Spinal cord (tissue), 10 donors: Measurements from ENCODE around the gene CDKN2D. TPM values are rescaled to one million over a fixed set of nuclear protein-coding genes. Genes with fewer than 3 reads are reported as not detected.
A peak's percentile ranks its signal among the peaks of the same experiment; 100 is the strongest.

ENCODE experiments used
- DNase-seq, 6 donors: peaks; one replicate each; pipeline versions ENCODE4 v3.0.0 to v3.0.0-alpha.2; 2013 to 2015; ENCODE audit warnings: low spot score in 6 of 6, low read depth in 4 of 6
- H3K27ac ChIP-seq: one replicate; pipeline ENCODE4 v1.5.1; 2013; ENCODE audit warnings: low read depth, low read length, control low read depth
- H3K27me3 ChIP-seq: one replicate; pipeline ENCODE4 v1.6.1; 2013; ENCODE audit warnings: low read length; ENCODE audit not compliant: control insufficient read depth, insufficient read depth
- H3K36me3 ChIP-seq: one replicate; pipeline ENCODE4 v1.6.1; 2013; ENCODE audit warnings: low read length; ENCODE audit not compliant: control insufficient read depth, insufficient read depth
- H3K4me1 ChIP-seq: one replicate; pipeline ENCODE4 v1.6.1; 2013; ENCODE audit warnings: low read length; ENCODE audit not compliant: control insufficient read depth, insufficient read depth
- H3K4me3 ChIP-seq: one replicate; pipeline ENCODE4 v1.5.1; 2013; ENCODE audit warnings: low read depth, low read length, control low read depth
- H3K9me3 ChIP-seq: one replicate; pipeline ENCODE4 v1.6.1; 2013; ENCODE audit warnings: low read length; ENCODE audit not compliant: control insufficient read depth, insufficient read depth
- WGBS: methylation state at CpG from one replicate; pipeline ENCODE4 v1.1.5; 2013; ENCODE audit warnings: missing lambda C conversion rate; ENCODE audit not compliant: insufficient coverage; 5-methylcytosine and 5-hydroxymethylcytosine counted together
- polyA plus RNA-seq, 2 donors: library from polyadenylated mRNA; unstranded; fragments of 120-200 nt; gene quantifications; one replicate each; pipeline ENCODE4 v1.2.1, GENCODE V29; 2013; ENCODE audit not compliant: insufficient read length in 2 of 2
- total RNA-seq, 2 donors: library from RNA; depleted of rRNA in 1 of 2; stranded (reverse); fragments of 120-200 nt in 1 of 2; fragments of >200 nt in 1 of 2; gene quantifications; one replicate each; pipeline versions ENCODE4 v1.2.3 to v1.2.4, GENCODE V29; 2013 to 2014
- donor health status: healthy.

CDKN2D gene
- total and polyA plus RNA-seq, 4 donors, result 25.6 to 173 (median 109) TPM

- 73% methylated on average over 18 of the region's 19 CpGs for WGBS
These were observed 1.9 kb downstream of the CDKN2D start for GRCh38 chr19:10566658-10567410.

GRCh38 chr19:10566408-10566657, 2.4 kb downstream of the CDKN2D start:
- Histone ChIP-seq H3K4me1 (peaks cover 40% of the 10 kb centered on the region), H3K27me3 (no peaks in the 10 kb centered on the region), H3K36me3 (peaks cover 16% of the 10 kb centered on the region), H3K4me3 (peak overlapping the region; percentile 83), H3K9me3 (no peaks in the 10 kb centered on the region), H3K27ac (peak overlapping the region; percentile 86)
- DNase-seq, result no peak
- WGBS, result 29% methylated on average over 2 of the region's 4 CpGs

More at GRCh38 chr19:10566658-10567410, 1.9 kb downstream of the CDKN2D start:
- Histone ChIP-seq H3K4me1 (peaks cover 40% of the 10 kb centered on the region), H3K27ac (peak overlapping the region; percentile 86), H3K9me3 (no peaks in the 10 kb centered on the region), H3K36me3 (peaks cover 12% of the 10 kb centered on the region), H3K4me3 (peak overlapping the region; percentile 83), H3K27me3 (no peaks in the 10 kb centered on the region)
- no peak for DNase-seq

- DNase-seq, result peak in 5 of 6 donors; percentile 89 to 99 (median 93)
- peaks cover 22% of the 10 kb centered on the region for H3K36me3 ChIP-seq
- H3K4me1 ChIP-seq, result peaks cover 40% of the 10 kb centered on the region
- H3K27me3 ChIP-seq, result no peaks in the 10 kb centered on the region
- peak within 1 kb of the TSS; percentile 86 for H3K27ac ChIP-seq
- peak within 1 kb of the TSS; percentile 83 for H3K4me3 ChIP-seq
- WGBS, result under 1% methylated on average over 90 of the region's 94 CpGs
- no peaks in the 10 kb centered on the region for H3K9me3 ChIP-seq
These were observed 3.0 kb downstream of the CDKN2D start, which contains the start of gene KRI1 for GRCh38 chr19:10565567-10566407. Gene KRI1 (minus strand): TSS chr19:10566010. CDS start chr19:10565999, 11 bp downstream.

GRCh38 chr19:10565028-10565566, 3.7 kb downstream of the CDKN2D start:
- Histone ChIP-seq H3K36me3 (peaks cover 29% of the 10 kb centered on the region), H3K4me1 (peaks cover 40% of the 10 kb centered on the region), H3K4me3 (peak overlapping the region; percentile 83), H3K27ac (peak overlapping the region; percentile 86), H3K9me3 (no peaks in the 10 kb centered on the region), H3K27me3 (no peaks in the 10 kb centered on the region)
- 6% methylated on average over 10 of the region's 10 CpGs for WGBS
- peak in 2 of 6 donors; percentile 61 to 63 for DNase-seq

GRCh38 chr19:10562609-10563008, 6.2 kb downstream of the CDKN2D start:
- peaks cover 53% of the 10 kb centered on the region for H3K36me3 ChIP-seq
- H3K27ac ChIP-seq, result no peak overlapping the region
- H3K27me3 ChIP-seq, result no peaks in the 10 kb centered on the region
- H3K4me3 ChIP-seq, result no peak overlapping the region
- WGBS, result 97% methylated on average over 3 of the region's 5 CpGs
- H3K4me1 ChIP-seq, result peaks cover 24% of the 10 kb centered on the region
- H3K9me3 ChIP-seq, result no peaks in the 10 kb centered on the region
- no peak for DNase-seq

DNA sequence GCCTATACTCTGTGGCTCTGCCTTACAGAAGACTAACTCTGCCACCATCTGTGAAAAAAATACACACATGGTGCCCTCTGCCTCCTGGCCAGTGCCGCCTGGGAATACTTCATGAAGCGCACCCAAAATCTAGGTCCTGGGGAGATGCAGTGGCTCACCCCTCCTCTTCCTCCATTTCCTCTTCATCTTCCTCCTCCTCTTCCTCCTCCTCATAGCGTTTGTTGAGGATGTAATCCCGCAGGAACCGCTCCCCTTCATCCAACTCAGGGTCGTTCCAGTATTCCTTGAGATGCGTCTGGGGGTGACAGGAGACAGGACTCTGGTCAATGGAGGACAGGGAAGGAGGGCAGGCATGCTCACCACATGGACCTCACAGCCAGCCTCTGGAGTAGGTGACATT, 8.6 kb downstream of the CDKN2D start:
- no peaks in the 10 kb centered on the region for H3K27me3 ChIP-seq
- peaks cover 65% of the 10 kb centered on the region for H3K36me3 ChIP-seq
- H3K9me3 ChIP-seq, result no peaks in the 10 kb centered on the region
- H3K4me1 ChIP-seq, result peaks cover 4% of the 10 kb centered on the region
- 100% methylated on average over 3 of the region's 7 CpGs for WGBS
- no peak overlapping the region for H3K4me3 ChIP-seq
- H3K27ac ChIP-seq, result no peak overlapping the region
- DNase-seq, result no peak

GRCh38 chr19:10557603-10558197, 11.1 kb downstream of the CDKN2D start:
- 94% methylated on average over 33 of the region's 33 CpGs for WGBS

DNA sequence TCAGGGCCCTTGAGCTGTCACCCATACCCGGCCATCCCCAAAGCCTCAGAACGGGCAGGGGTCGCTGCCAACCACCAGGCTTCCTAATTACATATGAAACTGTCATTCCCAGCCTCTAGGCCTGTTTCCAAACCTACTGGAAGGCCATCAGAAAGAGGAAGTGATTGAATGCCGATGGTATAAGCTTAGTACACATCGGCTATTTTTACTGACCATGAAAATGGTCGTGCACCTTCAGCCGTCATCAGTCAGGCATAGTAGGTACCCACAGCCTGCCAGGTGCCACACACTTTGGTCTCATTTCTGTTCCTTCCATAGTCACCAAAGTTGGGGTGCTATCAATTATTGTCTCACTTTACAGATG, 13.2 kb downstream of the CDKN2D start:
- WGBS, result 72% methylated on average over 4 of the region's 7 CpGs
- H3K4me3 ChIP-seq, result no peak overlapping the region
- H3K27me3 ChIP-seq, result no peaks in the 10 kb centered on the region
- DNase-seq, result no peak
- H3K36me3 ChIP-seq, result peaks cover 96% of the 10 kb centered on the region
- no peaks in the 10 kb centered on the region for H3K9me3 ChIP-seq
- no peaks in the 10 kb centered on the region for H3K4me1 ChIP-seq
- no peak overlapping the region for H3K27ac ChIP-seq

More at GRCh38 chr19:10557603-10558197, 11.1 kb downstream of the CDKN2D start:
- H3K27me3 ChIP-seq, result no peaks in the 10 kb centered on the region
- no peaks in the 10 kb centered on the region for H3K9me3 ChIP-seq
- H3K4me3 ChIP-seq, result no peak overlapping the region
- DNase-seq, result no peak
- H3K4me1 ChIP-seq, result no peaks in the 10 kb centered on the region
- no peak overlapping the region for H3K27ac ChIP-seq
- peaks cover 89% of the 10 kb centered on the region for H3K36me3 ChIP-seq

DNA sequence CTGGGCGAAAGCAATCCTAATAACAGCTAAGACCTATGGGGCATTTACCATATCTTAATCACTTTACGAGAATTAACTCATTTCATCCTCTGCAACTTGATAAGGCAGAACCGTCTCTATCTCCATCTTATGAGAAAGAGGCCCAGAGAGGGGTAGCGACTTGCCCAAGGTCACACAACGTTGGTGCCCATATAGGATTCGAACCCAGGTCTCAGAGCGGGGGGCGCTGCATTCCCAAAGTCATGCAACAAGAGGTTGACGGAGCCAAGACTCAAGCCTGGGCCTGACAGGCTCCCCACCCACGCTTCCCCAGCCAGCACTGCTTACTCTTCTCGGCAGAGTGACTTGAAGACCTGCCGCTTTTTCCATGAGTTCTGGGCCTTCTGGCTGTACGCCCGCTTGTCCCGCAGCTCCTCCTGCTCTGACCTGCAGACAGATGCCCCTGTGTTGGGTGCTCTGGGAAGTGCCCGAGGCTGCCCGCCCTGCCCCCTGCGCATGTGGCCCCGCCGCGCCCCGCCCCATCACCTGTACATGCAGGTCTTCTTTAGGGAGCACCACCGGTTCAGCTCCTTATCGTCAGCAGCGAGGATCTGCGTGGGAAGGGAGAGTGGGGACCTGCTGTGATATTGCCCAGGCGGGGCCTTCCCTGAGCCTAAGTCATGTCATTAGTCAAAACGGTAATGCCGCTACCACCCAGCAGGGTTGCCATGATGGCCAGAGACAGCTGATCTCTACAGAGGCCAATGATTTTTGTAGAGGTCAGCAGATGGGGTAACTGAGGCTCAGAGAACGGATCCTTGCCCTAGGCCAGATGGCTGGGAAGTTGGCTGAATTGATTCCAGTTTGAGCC, 13.8 kb downstream of the CDKN2D start:
- 83% methylated on average over 25 of the region's 30 CpGs for WGBS
- Histone ChIP-seq H3K4me3 (no peak overlapping the region), H3K4me1 (no peaks in the 10 kb centered on the region), H3K27ac (no peak overlapping the region), H3K9me3 (no peaks in the 10 kb centered on the region), H3K27me3 (no peaks in the 10 kb centered on the region), H3K36me3 (peaks cover 96% of the 10 kb centered on the region)
- DNase-seq, result no peak
